Hindlimb muscle (tissue), 1 donor: ENCODE data around the gene H1-8. TPM values are rescaled to one million over a fixed set of nuclear protein-coding genes. Genes with fewer than 3 reads are reported as not detected.
"Not testable (repeated sequence)": the region's sequence is repeated elsewhere in the genome, so short reads cannot be mapped to it uniquely, and the experiment has no call there.

Source experiments
- DNase-seq: peaks from one replicate; pipeline ENCODE4 v3.0.0-alpha.2; 2013
- polyA plus RNA-seq: library from polyadenylated mRNA; unstranded; fragments of 120-200 nt; gene quantifications from one replicate; pipeline ENCODE4 v1.2.1, GENCODE V29; 2013; ENCODE audit not compliant: insufficient read length

The H1-8 gene
- polyA plus RNA-seq = not detected

DNA sequence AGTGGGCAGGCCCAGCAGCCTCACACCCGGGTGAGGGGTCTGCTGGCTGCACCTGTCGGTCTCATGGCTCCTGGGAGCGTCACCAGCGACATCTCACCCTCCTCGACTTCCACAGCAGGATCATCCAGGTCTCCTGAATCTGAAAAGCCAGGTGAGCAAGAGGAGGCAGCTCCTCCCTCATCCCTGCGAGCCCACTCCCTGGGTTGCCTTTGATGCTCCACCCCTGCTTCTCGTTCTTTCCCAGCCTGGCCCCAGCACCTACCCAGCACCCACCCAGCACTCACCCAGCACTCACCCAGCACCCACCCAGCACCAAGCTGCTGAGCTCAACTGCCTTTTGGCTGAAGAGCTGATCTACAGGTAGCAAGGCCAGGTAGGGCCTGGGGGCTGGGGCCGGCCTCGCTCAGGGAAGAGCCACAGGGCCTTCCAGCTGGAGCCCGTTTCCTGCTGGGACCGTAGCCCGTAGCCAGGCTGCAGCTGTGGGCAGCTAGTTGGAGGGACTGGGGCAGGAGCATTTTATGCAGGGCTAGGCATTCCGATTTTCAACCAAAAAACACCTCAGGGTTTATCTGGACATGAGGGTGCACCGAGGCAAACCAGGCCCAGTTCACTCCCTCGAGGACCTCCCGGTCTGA is at the start of gene H1-8:
Gene H1-8 (plus strand): TSS at position 20 of the 635 bp plus-strand sequence. CDS start 44 bp downstream, at position 64.
- DNase-seq = no peak

DNA sequence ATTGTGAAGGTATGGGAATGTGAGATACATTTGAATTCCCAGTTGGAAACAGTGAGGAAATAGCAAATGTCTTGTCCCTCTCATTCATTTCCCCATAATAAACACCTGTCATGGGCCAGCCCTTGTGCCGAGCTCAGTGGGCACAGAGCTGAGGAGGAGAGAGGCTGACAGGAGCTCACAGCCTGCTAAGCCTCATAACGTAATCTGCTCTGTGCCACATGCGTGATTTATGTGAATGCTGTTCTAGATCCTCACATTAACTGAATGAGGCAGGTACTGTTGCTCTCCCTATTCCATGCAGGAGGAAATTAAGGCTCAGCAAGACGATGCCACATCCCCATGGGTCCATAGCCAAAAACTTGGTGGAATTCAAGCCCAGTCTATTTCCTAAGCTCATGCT is 49.8 kb upstream of the H1-8 start:
- DNase-seq = no peak

- DNase-seq = not testable (repeated sequence)
Observed at GRCh38 chr3:129494499-129494898, 48.5 kb upstream of the H1-8 start.

GRCh38 chr3:129495006-129495639 is 47.9 kb upstream of the H1-8 start:
- not testable (repeated sequence) for DNase-seq

DNA sequence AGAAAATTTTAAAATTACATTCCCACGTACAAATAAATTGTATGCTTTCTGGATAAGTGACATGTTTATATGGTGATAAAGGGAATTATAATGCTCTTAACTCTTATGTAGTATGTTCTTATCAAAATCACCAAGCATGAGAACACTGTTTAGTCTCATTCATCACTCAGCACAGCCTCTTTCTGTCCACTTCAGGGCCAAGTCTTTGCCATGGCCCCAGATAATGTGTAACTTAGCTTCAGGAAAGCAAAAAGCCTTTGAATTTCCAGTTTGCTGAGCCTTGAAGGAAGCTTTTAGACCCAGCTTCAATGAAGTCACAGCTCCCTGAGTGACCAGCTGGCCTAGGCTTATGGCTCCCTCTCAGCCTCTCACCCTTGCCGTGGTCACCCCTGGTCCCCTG is 45.1 kb upstream of the H1-8 start:
- not testable (repeated sequence) for DNase-seq

DNA sequence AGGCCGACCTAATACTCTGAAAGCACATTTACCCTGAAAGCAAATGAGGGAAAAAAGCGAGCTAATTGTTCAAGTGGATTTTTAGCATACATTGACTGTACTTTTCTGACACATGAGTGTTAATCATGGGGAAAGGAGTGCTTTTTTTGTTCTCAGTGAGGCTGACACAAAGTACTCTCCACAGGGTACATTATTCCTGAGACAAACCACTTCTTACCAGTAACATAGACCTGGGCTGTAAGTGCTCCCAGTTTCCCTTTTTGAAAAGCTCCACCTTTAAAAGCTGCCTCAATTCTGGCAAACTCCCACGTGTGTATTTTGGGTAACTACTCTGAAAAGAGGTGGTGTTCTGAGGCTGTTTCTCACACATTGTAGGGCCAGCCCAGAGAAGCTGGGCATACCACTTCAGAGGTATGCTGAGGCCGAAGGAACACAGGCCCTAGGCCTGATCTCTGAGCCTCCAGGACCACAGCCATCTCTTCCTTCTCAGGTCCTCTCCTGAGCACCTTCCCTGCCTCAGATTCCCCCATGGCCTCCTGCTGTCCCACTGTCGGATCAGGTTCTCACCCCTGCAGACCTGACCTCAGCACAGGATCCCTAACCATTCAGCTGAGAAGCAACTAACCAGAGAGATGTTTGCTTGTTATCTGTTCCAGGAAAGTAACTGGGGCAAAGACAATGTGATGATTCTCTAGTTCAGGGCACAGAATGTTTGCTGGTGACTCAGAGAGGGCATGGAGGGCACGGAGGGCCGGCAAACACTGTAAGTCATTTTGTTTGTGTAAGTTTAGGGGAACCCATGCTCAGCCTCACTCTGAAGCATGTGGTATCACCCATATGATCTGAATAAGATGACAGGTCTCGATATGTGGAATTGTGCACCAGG is 44.1 kb upstream of the H1-8 start:
- not testable (repeated sequence) for DNase-seq

GRCh38 chr3:129499604-129500333 is 43.2 kb upstream of the H1-8 start:
- DNase-seq = not testable (repeated sequence)

DNA sequence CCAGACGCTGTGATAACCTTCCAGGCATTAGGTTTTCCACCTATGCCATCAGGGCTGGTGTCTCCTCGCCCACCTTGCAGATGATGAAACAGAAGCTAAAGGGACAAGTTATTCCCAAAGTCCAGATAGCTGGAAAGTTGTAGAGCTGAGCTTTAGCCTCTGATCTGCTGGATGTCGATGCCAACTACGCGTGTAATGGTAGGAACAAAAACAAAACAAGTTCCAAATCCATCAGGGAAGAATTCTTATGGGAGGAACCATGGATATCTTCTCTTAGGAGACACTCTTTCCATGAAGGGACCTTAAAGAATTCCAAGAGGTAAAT is 42.7 kb upstream of the H1-8 start:
- no peak for DNase-seq

DNA sequence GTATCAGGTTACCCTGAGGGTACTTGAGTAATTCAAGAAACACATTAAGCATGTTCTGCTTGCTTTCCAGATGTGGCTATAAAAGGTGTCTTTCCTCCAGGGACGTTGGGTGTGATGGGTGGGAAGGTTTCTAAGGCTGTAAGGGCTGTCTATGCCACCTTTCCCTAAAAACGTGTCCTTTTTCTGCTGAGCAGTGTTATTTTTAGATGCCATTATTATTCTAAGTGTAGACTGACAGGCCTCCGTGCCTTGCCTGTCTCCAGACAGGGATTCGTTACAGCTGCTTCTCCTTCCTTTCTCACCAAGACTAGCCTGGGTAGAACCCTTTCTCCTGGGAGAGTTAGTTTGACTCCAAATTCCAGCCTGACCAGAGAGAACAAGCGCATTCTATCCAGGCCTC is 41.3 kb upstream of the H1-8 start:
- no peak for DNase-seq

DNA sequence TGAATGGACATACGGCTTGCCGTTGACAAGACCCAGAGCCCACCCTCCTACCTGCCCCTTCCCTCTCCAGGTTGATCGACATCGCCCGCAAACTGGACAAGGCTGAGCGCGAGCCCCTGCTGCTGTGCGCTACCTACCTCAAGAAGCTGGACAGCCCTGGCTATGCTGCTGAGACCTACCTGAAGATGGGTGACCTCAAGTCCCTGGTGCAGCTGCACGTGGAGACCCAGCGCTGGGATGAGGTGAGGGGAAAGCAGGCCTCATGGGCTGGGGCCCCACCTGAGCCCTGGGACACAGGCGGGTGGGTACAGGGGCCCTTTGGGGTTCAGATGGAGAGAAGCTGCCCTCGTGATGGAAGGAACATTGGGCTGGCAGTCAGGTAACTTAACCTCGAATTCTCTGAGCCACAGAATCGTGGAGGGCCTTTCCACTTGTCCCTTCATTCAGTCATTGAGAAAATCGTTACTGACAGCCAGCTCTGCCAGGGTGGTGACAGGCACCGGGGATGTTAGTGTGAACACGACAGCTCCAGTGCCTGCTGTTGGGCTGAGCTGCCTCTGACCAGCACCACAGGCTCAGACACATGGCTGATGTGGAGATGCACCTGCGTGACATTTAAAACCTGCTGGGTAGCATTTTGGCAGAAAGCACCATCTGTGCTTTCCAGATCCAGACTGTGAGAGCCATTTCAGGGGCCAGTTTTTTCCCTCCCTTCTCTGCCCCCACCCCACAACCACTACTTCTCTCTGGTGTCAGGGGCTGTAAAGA is 40.1 kb upstream of the H1-8 start:
- no peak for DNase-seq

- DNase-seq = no peak
Observed at GRCh38 chr3:129503471-129504291, 39.3 kb upstream of the H1-8 start.

DNA sequence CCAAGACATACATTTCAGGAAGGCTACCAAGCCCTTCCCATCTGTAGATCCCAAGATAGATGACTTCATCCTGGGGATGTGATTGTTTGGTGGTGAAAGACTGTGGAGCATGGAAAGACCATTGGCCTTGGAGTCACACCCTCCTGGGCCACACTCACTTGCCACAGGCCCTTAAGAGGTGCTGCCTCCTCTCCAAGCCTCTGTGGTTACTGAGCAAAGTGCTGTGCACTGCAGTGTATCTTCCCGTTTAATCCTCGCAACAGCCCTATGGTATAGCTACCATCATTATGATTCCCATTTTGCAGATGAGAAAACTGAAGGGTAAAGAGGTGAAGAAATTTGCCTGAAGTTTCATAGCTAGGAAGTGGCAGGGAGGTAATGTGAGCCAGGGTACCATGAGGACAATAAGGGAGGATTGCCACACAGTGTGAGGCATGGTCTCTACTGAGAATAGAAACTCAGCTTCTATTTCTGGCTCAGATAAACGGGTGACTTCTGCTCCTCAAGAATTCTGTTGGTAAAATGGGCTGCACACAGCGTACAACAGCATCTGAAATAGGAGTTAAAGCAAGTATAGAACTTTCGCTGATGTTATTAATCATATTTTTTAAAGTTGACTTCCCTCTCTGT is 38.4 kb upstream of the H1-8 start:
- no peak for DNase-seq

- no peak for DNase-seq
Observed at GRCh38 chr3:129505341-129505740, 37.6 kb upstream of the H1-8 start.

- no peak for DNase-seq
Observed at GRCh38 chr3:129506231-129506742, 36.7 kb upstream of the H1-8 start.

- DNase-seq = no peak
Observed at GRCh38 chr3:129507181-129507831, 35.7 kb upstream of the H1-8 start.

DNA sequence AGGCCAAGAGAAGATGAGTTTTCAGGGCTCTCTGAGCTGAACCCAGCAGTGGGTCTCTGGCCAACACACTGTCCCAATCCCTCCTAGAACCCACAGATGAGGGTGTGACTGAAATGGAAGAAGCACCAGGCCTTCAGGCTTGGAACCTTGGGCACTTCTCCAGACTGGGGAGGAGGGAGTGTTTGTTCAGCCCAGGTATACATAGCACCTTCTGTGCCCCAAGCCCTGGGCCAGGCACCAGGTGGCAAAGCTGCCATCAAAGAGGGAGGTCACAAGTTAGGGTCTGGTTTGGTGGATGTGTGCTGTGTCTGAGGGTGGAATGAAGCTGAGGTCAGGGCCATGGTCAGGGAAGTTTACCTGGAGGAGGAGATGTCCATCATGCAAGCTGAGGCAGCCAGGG is 30.4 kb upstream of the H1-8 start:
- no peak for DNase-seq

GRCh38 chr3:129513705-129514104 is 29.3 kb upstream of the H1-8 start:
- DNase-seq = no peak

GRCh38 chr3:129514110-129514509 is 28.9 kb upstream of the H1-8 start:
- DNase-seq = no peak

- no peak for DNase-seq
Observed at GRCh38 chr3:129514563-129514962, 28.4 kb upstream of the H1-8 start.
